ENCODE results near the gene THRAP3.
A peak's percentile ranks its signal among the peaks of the same experiment; 100 is the strongest.

THRAP3 gene

DNA sequence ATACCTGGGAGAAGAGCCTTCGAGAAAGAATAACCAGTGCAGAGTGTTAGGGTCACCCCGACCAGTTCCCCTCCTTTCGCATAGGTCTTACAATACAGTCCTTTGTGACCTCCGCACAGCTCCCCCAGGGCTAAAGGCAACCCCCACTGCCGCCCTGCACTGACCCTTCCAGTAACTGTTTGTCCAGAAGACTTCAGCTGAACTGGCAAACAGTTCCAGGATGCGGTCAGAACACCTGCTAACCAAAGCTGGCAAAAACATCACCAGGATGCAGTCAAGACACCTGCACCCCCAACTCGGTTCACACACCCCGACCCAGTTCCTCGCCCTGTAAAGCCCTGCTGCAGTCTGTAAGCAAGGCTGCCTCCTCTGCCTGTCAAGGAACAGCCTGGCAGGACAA, 105.6 kb downstream of the THRAP3 start:
- no peak for DNase-seq

DNA sequence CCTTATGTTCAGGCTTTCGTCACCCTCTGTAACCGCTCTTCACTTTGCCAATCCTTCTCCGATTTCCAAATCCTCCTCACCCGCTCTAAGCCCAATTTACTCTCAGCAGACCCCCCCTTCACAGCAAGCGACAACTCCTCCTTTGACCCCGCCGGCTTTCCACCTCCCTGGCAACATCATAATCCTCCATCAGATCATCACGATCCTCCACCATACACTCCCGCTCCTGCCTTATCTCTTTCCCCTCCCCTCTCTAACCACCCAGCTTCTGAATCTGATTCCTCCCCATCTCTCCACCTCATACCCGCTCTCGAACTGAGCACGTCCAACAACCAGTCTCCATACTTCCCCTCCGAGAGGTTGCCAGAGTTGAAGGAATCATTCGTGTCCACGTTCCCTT, 106.7 kb downstream of the THRAP3 start:
- no peak for DNase-seq

DNA sequence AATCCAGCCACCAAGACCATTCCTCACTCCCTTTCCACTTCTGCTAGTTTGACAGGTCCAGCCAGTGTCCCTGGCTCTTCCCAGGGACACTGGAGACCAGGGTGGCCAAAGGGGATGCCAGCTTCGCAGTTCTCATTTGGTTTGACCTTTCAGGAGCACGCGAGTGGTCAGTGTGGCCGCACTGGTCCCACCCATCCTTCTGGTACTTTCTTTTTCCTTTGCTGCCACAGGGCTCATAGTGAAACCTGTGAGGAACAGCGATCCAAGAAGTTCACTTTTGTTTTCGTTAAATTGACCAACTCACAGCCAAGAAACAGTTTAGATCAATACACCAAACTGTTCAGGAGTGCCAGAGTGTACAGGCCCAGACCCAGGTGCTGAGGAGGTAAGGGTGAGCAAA, 113.6 kb downstream of the THRAP3 start:
- DNase-seq, result no peak

DNA sequence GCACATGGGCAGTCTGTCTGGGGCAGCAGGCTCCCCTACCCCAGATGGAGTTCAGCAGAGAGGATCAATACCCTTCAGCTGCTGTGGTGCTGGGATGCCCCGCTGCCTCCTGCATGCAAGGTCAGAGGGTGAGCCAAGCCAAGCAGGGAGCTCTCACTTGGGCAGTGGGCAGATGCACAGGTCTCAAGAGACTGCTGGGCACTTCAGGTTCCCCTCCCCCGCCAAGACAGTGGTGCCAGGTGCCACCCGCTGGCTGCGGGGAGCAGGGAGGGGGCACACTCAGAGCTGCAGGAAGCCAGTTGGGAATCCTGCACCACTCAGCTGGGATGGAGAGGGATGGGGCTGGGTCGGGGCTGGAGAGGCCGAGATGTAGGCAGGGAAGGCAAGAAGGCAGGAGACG, 115.0 kb downstream of the THRAP3 start:
- no peak for DNase-seq

DNA sequence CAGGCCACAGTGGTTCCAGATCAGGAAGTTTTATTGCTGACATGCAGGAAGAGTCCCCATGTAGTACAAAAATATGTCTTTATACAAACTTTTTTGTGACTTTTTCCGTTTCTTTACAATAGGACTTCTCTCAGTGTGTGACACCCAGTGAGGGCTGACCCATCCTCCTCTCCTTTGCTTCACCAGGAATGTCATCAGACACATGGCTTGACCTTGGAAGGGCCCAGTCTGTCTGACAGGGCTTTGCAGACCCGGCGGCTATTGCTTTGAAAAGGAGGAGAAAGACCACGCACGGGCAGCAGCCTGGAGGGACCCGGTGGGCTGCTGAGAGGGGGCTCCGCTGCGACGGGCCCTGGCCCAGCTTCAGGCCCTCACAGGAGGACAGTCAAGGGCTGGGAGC, 115.4 kb downstream of the THRAP3 start:
- DNase-seq, result no peak

DNA sequence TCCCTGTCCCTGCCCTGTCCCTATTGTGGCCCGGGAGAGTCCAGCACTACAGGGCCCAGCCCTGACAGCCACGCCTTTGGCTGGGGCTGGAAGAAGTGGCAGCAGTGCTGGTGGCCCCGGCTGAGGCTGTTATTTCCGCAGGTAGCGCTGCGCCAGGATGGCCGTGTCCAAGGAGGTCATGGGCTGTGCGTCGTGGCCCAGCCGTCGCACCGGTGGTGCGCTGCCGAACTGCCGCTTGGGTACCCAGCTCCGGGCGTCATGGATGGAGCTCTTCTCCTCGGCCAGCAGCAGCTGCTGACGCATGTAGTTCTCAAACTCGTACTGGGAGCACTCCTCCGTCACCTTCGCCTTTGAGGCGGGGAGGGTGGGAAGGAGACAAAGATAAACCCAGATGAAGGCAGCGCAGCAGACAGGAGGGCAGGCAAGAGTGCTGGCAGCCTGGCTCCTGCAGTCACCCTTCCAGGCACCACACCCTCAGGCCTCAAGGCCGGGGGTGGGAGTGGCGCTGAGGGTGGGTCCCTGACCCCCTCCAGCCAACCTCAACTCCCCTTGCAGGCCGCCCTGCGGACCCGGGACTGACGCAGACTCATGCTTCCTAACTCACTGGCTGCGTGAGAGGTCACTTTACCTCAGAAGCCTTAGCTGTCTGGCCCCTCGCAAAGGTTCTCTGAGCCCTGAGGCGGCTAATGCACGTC, 117.5 kb downstream of the THRAP3 start:
- DNase-seq, result no peak

DNA sequence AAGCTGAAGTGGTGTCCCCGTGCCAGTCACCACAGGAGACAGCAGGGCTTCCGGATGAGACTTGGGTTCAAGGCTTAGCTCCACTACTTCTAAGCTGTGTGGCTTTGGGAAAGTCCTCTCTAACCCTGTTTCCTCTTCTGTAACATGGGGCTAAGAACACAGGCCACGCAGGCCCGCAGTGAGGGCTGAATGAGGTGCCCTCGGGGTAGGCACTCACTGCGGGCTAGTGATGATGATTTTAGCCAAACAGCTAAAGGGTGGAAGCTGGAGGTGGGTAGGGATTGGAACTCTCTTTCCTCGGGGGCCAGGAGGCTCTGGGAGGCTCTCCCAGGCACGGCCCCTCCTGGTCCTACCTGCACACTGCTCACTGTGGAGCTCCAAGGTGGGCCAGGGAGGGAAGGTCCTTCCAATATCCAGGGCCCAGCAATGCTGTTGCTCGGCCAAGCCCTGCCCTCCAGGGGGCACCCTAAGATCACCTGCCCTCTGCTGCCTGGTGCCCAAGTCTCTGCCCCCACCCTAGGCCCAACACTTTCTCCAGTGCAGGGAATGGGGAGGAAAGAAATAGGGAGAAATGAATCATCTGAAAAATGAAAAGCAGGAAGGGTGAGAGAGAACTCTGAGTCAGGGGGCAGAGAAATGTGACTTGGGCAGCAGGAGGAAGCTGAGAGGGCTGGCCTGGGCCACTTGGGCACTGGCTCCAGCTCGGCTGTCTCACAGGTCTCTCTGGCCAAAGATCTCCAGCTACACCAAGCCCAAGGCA, 118.4 kb downstream of the THRAP3 start:
- peak; percentile 46 for DNase-seq

DNA sequence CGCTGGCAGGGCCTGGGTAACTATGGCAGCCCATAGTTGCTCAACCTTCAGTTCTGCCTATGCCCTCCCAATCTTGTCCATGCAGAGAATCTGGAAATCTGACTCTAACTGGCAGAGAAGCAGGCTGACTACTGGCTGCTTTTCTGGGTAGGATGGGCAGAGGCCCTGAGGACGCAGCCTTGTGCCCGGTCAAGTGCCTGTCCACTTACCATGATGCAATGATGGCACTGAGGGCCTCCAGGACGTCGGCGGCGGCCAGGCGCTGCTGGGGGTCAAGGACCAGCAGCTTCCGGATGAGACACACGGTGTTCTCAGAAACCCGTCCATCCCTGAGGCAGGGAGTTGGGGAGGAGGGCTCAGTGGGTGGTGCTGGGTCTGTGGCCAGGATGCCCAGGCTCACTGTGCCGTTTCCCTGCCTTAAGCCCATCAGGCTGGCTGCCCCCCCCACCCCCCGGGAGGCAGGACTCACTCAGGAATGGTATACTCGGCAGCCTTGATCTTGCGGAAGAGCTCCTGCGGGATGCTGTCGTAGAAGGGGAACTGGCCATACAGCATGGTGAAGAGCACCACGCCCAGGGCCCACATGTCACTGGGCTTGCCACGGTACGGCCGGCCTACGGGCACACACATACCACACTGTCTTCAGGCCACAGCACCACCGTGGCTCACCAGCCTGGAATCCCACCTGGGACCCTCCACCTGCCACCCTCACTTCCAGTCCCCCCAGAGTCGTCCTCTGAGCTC, 119.6 kb downstream of the THRAP3 start:
- no peak for DNase-seq

DNA sequence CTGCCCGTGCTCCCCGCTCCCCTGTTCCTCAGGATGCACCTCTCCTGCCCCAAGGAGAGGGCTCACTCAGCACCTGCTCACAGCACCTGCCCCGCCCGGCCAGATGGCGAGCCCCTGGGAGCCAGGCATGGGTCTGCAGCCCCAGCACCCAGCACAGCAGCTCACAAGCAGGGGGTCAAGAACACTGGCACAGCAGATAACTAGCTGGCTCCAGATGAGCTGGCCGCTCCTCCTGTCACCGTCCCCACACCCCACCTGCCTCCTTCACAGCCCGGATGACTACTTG, 120.1 kb downstream of the THRAP3 start:
- no peak for DNase-seq

DNA sequence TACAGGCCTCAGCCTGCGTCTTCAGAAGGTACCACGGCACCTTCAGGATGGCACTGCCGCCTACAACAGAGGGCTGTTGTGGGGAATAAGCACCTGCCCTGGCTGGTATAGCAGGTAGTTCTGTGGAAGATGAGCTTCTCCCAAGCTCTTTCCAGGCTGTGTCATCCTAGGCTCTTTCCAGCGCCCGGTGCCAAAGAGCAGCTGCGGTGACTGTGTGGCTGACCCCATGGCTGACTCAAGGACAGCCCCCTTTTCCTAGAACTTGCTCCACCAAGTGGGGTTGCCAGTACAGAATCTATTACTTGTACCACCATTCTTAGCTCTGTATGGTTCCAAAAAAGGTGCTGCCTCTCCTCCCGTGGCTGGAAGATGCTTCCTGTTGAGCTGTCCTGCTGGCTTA, 121.1 kb downstream of the THRAP3 start:
- DNase-seq, result no peak

DNA sequence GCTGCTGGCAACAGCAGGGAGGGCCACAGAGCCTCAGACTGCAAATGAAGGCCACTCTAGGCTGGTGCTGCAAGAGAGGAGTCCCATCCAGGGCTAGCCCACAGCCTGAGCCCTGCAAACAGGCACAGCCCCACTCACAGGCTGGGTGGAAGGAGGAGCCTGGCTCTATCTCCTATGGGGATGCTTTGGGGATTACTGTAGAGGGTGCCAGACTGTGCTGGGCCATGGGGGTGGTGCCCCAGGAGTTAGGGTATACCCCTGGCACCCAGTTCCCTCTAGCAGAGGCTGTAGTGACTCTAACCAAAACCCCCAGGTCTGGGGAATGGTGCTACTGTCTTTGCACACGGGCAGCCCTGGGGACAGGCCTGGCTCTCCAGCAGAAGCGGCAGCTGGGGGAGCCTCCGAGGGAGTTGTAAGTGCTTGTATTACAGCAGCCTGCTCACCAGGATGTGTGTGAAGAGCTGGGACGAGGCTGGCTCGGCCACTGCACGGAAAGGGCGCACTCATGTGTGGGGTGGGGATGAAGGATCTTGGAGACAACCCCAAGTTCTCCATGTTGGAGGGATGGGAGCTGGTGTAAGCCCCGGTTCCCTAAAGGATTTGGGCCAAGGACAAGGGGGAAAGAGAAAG, 122.6 kb downstream of the THRAP3 start:
- no peak for DNase-seq

DNA sequence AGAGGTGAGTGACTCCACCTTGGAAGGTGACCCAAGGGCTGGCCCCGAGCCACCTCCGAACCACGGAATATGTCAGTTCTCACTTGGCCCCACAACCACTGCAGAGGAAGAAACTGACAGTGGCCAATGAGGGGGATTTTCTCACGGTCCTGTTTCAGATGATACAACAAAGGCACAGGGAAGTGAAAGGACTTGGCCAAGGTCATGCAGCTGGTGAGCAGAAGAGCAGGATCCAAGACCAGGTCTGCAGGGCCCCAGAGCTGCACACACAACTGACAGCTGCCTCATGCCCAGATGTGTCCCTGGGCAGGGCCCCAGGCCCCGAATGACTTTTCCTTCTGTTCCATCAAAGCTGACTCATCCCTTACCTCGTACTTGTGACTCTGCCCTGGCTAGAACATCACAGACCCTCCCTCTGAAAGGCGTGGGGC, 125.0 kb downstream of the THRAP3 start:
- DNase-seq, result no peak

DNA sequence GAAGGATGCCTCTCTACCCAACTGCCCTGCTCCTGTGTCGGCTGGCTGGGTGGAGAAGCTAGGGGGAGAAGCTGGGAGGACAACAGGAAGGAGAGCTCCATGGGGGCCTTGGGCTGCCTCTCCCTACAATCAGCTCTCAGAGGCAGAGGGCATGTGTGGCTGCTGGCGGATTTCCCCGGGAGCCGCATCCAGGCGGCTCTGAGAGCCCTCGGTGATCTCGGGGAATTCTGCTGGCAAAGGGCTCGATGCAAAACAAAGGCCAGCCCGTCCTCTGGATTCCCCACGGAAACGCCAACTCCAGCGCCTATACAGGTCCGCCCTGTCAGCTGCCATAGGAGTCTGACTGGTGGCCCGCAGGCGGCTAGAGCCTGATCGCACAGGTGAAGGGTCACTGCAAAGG, 125.6 kb downstream of the THRAP3 start:
- no peak for DNase-seq

DNA sequence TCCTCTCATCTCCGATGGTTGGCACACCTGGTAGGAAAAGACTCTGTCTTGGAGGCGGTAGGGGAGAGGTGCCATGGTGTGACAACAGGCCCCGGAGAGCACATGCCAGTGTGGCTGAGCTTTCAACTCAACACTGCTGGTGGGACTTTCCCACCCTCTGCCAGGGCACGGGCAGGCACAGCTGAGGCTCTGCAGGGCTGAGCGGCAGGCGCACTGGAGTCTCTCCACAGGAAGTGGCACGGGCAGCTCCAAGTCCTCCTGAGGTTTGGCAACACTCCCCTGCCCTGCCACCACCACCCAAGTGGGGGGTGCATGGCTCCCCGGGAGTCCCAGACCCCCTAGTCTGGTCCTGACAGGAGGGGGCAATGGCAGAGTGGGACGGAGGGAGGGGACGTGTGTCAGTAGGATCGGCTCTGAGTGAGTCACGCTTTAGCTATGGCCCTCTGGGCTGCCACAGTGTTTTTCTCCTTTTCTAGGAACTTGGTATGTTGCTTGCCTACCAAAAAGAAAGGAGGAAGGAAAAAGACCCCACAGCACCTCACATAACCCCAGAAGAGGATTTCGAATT, 126.5 kb downstream of the THRAP3 start:
- DNase-seq, result peak; percentile 61

DNA sequence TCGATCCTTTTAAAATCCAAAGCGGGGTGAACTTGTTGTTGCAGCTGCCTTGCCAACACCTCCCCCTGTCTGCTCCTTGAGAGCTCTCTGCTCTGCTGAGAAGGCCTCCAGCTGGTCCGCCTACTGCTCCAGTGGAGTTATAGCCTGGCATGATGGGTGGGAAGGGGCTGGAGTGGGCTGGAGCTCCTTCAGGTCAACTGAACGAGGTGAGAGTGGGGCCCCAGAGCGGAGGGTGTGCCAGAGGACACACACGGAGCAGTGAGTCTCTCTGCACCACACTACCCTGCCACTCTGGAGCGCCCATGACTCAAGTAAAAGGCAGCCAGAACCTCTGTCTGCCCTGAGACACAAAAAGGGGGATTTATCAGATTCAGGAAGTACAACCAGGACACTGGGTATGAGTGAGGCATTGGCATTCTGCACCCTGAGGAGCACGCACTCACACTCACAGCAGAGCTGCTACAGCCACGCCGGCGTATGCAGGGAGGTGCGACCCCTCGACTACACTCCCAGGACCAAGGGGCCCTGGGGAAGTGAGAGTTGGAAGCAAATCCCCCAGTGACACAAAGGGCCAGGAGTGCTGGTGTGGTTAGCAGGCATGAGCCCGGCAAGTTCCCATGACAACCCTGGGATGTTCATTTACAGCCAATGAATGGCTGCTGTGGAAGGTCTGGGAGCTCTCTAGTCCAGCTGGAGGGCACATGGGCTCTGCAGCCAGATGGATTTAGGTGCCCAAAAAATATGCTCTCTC, 127.2 kb downstream of the THRAP3 start:
- DNase-seq, result no peak

DNA sequence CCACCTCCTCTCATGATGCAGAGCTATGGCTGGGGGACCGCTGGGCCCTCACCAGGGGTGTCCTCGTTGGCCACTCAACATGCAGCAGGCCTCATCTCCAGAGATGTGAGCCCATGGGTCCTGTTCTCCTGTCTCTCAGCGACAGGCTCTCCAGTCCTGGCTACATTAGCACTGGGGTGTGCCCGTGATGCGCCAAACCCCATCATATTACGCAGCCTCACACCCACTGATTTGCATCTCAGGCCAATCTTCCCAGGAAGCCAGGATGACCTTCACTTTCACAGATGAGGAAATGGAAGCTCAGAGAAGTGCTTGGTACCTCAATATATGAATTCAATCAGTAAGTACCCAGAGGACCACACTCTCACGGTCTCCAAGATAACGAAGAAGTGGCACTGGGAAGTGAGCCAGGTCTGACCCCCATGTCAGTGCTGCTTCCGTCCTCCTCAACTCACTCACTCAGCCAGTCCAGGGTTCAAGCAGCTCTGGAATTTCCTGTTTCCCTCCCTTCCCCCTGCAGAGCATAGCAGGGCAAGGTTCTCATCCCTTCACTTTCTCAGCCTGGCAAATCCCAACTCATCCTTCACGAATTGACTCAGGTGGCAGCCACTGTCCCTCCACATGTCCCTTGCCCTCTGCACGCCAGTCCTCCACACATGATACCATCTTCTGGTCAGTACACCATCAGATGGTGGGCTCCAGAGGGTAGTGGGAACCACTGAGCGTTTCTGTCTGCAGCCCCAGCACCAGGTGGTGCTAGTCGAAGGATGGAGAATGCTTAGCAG, 128.1 kb downstream of the THRAP3 start:
- DNase-seq, result no peak

DNA sequence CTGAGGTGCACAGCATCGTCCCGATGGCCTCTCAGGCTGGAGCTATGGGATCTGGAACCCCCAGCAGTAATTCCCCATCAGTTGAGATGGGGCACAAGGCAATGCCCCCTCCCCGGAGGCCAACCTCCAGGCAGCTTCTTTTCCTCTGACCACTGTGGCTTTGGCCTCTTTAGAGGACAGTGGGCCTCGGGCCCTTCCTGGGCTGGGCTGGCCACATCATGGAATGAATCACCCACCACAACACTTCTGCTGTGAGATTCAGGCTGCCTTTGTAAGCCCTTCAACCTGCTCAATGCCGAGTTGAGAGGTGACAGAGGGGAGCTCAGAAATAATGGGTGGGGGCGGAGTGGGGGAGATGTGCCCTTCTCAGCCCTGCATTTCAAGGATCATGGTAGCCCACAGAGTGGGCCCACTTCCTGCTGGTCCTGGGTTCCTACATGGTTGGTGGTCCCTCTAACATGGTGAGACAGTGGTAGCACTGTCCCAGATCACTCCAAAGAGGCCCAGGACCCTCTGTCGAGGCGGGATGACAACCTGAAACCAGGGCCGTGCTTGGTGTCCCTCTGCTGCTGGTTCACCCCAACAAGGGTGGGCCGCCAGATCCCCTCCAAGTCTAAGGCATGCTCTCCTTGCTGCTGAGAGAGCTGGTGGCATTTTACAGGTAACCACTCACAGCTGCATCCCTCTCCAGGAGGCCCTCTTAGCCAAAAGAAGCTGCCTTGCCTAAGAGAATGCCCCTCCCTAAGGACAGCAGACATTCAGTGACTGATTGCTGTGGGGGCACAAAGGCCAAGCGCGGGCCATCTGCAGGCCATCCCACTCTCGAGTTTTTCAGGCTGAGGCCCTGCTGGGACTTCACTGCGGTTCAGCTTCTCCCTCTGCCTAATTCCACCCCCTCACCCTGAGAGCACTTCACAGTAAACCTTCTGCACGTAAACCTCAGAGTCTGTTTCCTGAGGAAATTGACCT, 129.0 kb downstream of the THRAP3 start:
- DNase-seq, result no peak

DNA sequence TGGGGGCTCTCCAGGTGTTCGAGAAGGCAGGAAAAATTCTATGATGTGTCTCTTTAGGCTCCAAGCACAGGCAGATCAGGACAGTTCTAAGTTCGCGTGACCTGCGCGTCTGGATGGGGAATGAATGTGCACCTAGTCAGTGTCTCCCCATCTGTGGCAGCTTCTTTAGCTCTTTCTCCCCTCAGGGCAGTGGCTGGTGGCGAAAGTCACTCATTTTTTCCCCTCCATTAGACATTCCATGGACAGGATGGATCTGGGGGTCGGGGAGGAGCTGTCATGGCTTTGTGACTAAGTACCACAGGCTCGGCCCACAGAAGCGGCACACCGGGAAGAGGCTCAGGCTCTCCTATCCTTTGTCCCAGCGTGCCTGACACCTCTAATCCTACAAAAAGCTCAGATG, 130.2 kb downstream of the THRAP3 start:
- DNase-seq, result no peak

Data from CD4-positive, alpha-beta T cell treated with Interleukin-4 for 4 hours (primary cell).